CD14-positive monocyte (primary cell): Measurements from ENCODE around the gene STX11. TPM values are rescaled to one million over a fixed set of nuclear protein-coding genes. Genes with fewer than 3 reads are reported as not detected.

Experiments used
- DNase-seq, 3 donors: peaks; one replicate each; pipeline ENCODE4 v3.0.0-alpha.2; 2011 to 2022
- H2AFZ ChIP-seq: 2 replicates; pipeline ENCODE4 v1.6.0; 2012; ENCODE audit warnings: mild to moderate bottlenecking, low read depth, low read length, inconsistent platforms; ENCODE audit not compliant: insufficient read depth, poor library complexity, severe bottlenecking
- H3K27ac ChIP-seq, 2 donors: 1 replicate in 1 of 2; 2 replicates in 1 of 2; pipeline ENCODE4 v1.5.1; 2012 to 2013; ENCODE audit warnings: low read length in 2 of 2, control low read depth in 1 of 2, inconsistent platforms in 1 of 2, low read depth in 1 of 2, mild to moderate bottlenecking in 1 of 2
- H3K27me3 ChIP-seq, 2 donors: one replicate each; pipeline versions ENCODE4 v1.6.0 to v1.6.1; 2011 to 2013; ENCODE audit warnings: low read length in 2 of 2; ENCODE audit not compliant: control insufficient read depth in 2 of 2, insufficient read depth in 2 of 2
- H3K36me3 ChIP-seq, 2 donors: replicated peaks in 1 of 2; 1 replicate in 1 of 2; 2 replicates in 1 of 2; pipeline versions ENCODE4 v1.5.1 to v1.6.1; 2012 to 2013; ENCODE audit warnings: low read length in 2 of 2, control low read depth in 1 of 2, inconsistent platforms in 1 of 2, mild to moderate bottlenecking in 1 of 2; ENCODE audit not compliant: insufficient read depth in 2 of 2, control insufficient read depth in 1 of 2
- H3K4me1 ChIP-seq, 2 donors: 1 replicate in 1 of 2; 2 replicates in 1 of 2; pipeline versions ENCODE4 v1.5.1 to v1.6.1; 2012 to 2013; ENCODE audit warnings: low read length in 2 of 2, control low read depth in 1 of 2, inconsistent platforms in 1 of 2, mild to moderate bottlenecking in 1 of 2, moderate library complexity in 1 of 2; ENCODE audit not compliant: insufficient read depth in 2 of 2, control insufficient read depth in 1 of 2
- H3K4me2 ChIP-seq: replicated peaks from 2 replicates; pipeline ENCODE3; 2012; ENCODE audit warnings: low read length, moderate library complexity, mild to moderate bottlenecking; ENCODE audit not compliant: poor library complexity, severe bottlenecking; ENCODE audit errors: extremely low read depth
- H3K4me3 ChIP-seq, 3 experiments: fragments of 200-600 bp in 1 of 3; sonication (generic) in 1 of 3; replicated peaks in 1 of 3; 1 replicate in 2 of 3; 2 replicates in 1 of 3; pipeline ENCODE4 v1.5.1; 2011 to 2013; ENCODE audit warnings: low read length in 3 of 3, mild to moderate bottlenecking in 3 of 3, control low read depth in 2 of 3, low read depth in 2 of 3, inconsistent platforms in 1 of 3, moderate library complexity in 1 of 3
- H3K79me2 ChIP-seq: 2 replicates; pipeline ENCODE4 v1.6.0; 2012; ENCODE audit warnings: mild to moderate bottlenecking, control low read depth, inconsistent platforms, low read length, moderate library complexity; ENCODE audit not compliant: insufficient read depth
- H3K9ac ChIP-seq: 2 replicates; pipeline ENCODE4 v1.6.0; 2017; ENCODE audit warnings: low read length, mild to moderate bottlenecking; ENCODE audit not compliant: insufficient read depth, poor library complexity, severe bottlenecking
- H3K9me3 ChIP-seq, 2 donors: replicated peaks in 1 of 2; 1 replicate in 1 of 2; 2 replicates in 1 of 2; pipeline versions ENCODE4 v1.5.1 to v1.6.1; 2012 to 2013; ENCODE audit warnings: low read length in 2 of 2, control low read depth in 1 of 2; ENCODE audit not compliant: control insufficient read depth in 1 of 2, insufficient read depth in 1 of 2
- H4K20me1 ChIP-seq: 2 replicates; pipeline ENCODE4 v1.6.0; 2012; ENCODE audit warnings: mild to moderate bottlenecking, low read length, control low read depth, moderate library complexity; ENCODE audit not compliant: insufficient read depth
- H3K27ac Mint-ChIP-seq, 7 donors: one replicate each; pipeline ENCODE4 v1.8.0; 2020; ENCODE audit warnings: mild to moderate bottlenecking in 7 of 7, mixed read lengths in 7 of 7, moderate library complexity in 6 of 7, inconsistent platforms in 2 of 7
- H3K27me3 Mint-ChIP-seq, 3 donors: one replicate each; pipeline ENCODE4 v1.8.0; 2021 to 2022; ENCODE audit warnings: low read depth in 3 of 3, mild to moderate bottlenecking in 3 of 3, mixed read lengths in 3 of 3, moderate library complexity in 3 of 3, inconsistent platforms in 1 of 3
- H3K36me3 Mint-ChIP-seq, 2 donors: one replicate each; pipeline ENCODE4 v1.8.0; 2020; ENCODE audit warnings: mixed read lengths in 2 of 2, inconsistent platforms in 1 of 2, mild to moderate bottlenecking in 1 of 2
- H3K4me1 Mint-ChIP-seq: one replicate; pipeline ENCODE4 v1.8.0; 2020; ENCODE audit warnings: mild to moderate bottlenecking, mixed read lengths
- H3K4me3 Mint-ChIP-seq, 2 donors: one replicate each; pipeline ENCODE4 v1.8.0; 2020; ENCODE audit warnings: mild to moderate bottlenecking in 2 of 2, mixed read lengths in 2 of 2, moderate library complexity in 1 of 2
- H3K9me3 Mint-ChIP-seq, 7 donors: one replicate each; pipeline ENCODE4 v1.8.0; 2020 to 2022; ENCODE audit warnings: mixed read lengths in 7 of 7, mild to moderate bottlenecking in 6 of 7, moderate library complexity in 6 of 7, inconsistent platforms in 2 of 7
- WGBS: methylation state at CpG from one replicate; pipeline ENCODE4 v1.1.5; 2013; ENCODE audit warnings: missing lambda C conversion rate; ENCODE audit not compliant: insufficient coverage; 5-methylcytosine and 5-hydroxymethylcytosine counted together
- intact Hi-C, 2 donors: fragments of 100-400 bp; cut with micrococcal nuclease; formaldehyde crosslinking; loops; one replicate each; pipeline versions ENCODE4 v1.15.0 to v1.15.1; 2023
- polyA plus RNA-seq, 3 donors: library from polyadenylated mRNA; depleted of rRNA in 1 of 3; unstranded in 2 of 3; stranded (reverse) in 1 of 3; fragments of 300-500 nt in 2 of 3; fragments of >200 nt in 1 of 3; fragmentation: Illumina TruSeq in 2 of 3; gene quantifications; 1 replicate in 2 of 3; 2 replicates in 1 of 3; pipeline ENCODE4 v1.2.3, GENCODE V29; 2012 to 2021
- TF ChIP-seq, protein P1 (sequence below): fragments of 200-600 bp; IDR thresholded peaks from one replicate; pipeline ENCODE4 v1.8.0; 2022; ENCODE audit warnings: antibody characterized with exemption, mild to moderate bottlenecking

The STX11 gene
- polyA plus RNA-seq, 3 donors = 276 to 372 (median 367) TPM

DNA sequence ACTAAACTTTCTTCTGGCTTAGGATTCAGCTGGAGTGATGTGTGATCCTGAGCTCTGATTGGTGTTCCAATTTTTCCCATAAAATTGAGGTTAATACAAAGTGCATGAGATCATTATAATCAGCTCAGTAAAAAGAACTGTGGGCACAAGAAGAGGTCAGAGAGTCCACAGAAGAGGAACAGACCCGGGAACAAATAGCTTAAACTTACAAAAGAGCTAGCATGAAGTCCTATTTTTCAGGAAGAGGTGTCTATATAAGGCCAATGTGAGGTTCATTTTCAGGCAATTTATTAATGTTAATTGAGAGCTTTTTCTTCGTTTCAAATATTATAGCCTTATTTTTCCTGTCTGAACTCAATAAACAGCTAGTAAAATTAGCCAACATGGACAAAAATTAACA lies 26.9 kb upstream of the STX11 start:
- intact Hi-C loops = no loop called here
- Histone ChIP-seq H3K9me3 (no peaks in the 10 kb centered on the region), H3K4me3 (peak overlapping the region in 2 of 3 experiments; percentile 12 to 52), H3K9ac (no peak overlapping the region), H4K20me1 (no peaks in the 10 kb centered on the region), H3K4me1 (peaks cover 14 to 20% of the 10 kb centered on the region in 2 donors), H3K27ac (peak overlapping the region in 1 of 2 donors; percentile 63), H2AFZ (no peak overlapping the region), H3K79me2 (no peaks in the 10 kb centered on the region), H3K27me3 (no peaks in the 10 kb centered on the region), H3K4me2 (peak overlapping the region; percentile 60), H3K36me3 (no peaks in the 10 kb centered on the region)
- H3K9me3 Mint-ChIP-seq = peaks cover 0 to 2% (median 0%) of the 10 kb centered on the region in 7 donors
- peaks cover 0 to 2% (median 0%) of the 10 kb centered on the region in 3 donors for H3K27me3 Mint-ChIP-seq
- TF ChIP-seq, protein P1, sequence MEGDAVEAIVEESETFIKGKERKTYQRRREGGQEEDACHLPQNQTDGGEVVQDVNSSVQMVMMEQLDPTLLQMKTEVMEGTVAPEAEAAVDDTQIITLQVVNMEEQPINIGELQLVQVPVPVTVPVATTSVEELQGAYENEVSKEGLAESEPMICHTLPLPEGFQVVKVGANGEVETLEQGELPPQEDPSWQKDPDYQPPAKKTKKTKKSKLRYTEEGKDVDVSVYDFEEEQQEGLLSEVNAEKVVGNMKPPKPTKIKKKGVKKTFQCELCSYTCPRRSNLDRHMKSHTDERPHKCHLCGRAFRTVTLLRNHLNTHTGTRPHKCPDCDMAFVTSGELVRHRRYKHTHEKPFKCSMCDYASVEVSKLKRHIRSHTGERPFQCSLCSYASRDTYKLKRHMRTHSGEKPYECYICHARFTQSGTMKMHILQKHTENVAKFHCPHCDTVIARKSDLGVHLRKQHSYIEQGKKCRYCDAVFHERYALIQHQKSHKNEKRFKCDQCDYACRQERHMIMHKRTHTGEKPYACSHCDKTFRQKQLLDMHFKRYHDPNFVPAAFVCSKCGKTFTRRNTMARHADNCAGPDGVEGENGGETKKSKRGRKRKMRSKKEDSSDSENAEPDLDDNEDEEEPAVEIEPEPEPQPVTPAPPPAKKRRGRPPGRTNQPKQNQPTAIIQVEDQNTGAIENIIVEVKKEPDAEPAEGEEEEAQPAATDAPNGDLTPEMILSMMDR = no peak
- peak in 1 of 3 donors; percentile 14 for DNase-seq
- peaks cover 20% of the 10 kb centered on the region for H3K4me1 Mint-ChIP-seq
- no CpG with 5 or more reads among the region's 2 CpGs for WGBS
- H3K27ac Mint-ChIP-seq = peak overlapping the region; percentile 19 to 84 (median 74)
- no peaks in the 10 kb centered on the region for H3K36me3 Mint-ChIP-seq
- peak overlapping the region; percentile 14 to 80 for H3K4me3 Mint-ChIP-seq

DNA sequence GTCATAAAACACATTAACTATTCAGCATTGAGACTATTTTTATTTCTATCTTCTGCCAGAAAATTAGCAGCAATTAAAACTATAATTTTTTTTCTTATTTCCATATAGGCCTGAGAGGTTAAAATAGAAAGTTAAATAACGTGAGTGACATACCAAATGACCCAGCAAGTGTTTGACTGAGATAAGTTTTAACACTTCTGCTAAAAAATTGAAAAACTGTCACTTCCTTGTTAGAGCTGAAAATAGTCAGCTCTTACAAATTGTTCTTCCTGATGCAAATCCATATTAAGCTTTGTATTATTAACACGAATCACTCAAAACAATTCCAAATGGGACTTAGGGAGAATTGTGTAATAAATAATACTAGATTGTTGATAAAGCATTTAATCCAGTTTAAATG lies 26.5 kb upstream of the STX11 start:
- intact Hi-C loops = no loop called here
- H3K4me3 Mint-ChIP-seq = peak overlapping the region in 1 of 2 donors; percentile 80
- TF ChIP-seq, protein P1 = no peak
- Histone ChIP-seq H3K4me2 (peak overlapping the region; percentile 60), H3K79me2 (no peaks in the 10 kb centered on the region), H3K4me3 (peak overlapping the region in 2 of 3 experiments; percentile 12 to 52), H3K36me3 (no peaks in the 10 kb centered on the region), H3K9ac (no peak overlapping the region), H3K9me3 (no peaks in the 10 kb centered on the region), H4K20me1 (no peaks in the 10 kb centered on the region), H3K27ac (peak overlapping the region in 1 of 2 donors; percentile 63), H3K27me3 (no peaks in the 10 kb centered on the region), H3K4me1 (peaks cover 14 to 21% of the 10 kb centered on the region in 2 donors), H2AFZ (no peak overlapping the region)
- H3K4me1 Mint-ChIP-seq = peaks cover 20% of the 10 kb centered on the region
- peak overlapping the region in 6 of 7 donors; percentile 59 to 84 (median 76) for H3K27ac Mint-ChIP-seq
- no peaks in the 10 kb centered on the region for H3K36me3 Mint-ChIP-seq
- DNase-seq = peak in 2 of 3 donors; percentile 8 to 42
- peaks cover 0 to 2% (median 0%) of the 10 kb centered on the region in 7 donors for H3K9me3 Mint-ChIP-seq
- no CpG with 5 or more reads among the region's 2 CpGs for WGBS
- peaks cover 0 to 3% (median 0%) of the 10 kb centered on the region in 3 donors for H3K27me3 Mint-ChIP-seq
